Loucy (cell line): ENCODE results near the gene AHI1.

Experiments used
- H2AFZ ChIP-seq: fragments of 200-600 bp; sonication (generic); 2 replicates; pipeline ENCODE4 v1.6.0; 2016; ENCODE audit warnings: antibody characterized with exemption, mild to moderate bottlenecking, low read length, moderate library complexity
- H3F3A ChIP-seq: fragments of 200-600 bp; 2 replicates; pipeline ENCODE4 v1.6.0; 2016; ENCODE audit warnings: antibody characterized with exemption, low read depth, mild to moderate bottlenecking
- H3K27me3 ChIP-seq: fragments of 200-600 bp; sonication (generic); 2 replicates; pipeline ENCODE4 v1.6.1; 2014; ENCODE audit warnings: low read length, mild to moderate bottlenecking; ENCODE audit not compliant: insufficient read depth, poor library complexity, severe bottlenecking
- H3K36me3 ChIP-seq: fragments of 200-600 bp; sonication (generic); 2 replicates; pipeline ENCODE4 v1.6.1; 2016; ENCODE audit warnings: low read length; ENCODE audit not compliant: insufficient read depth
- H3K4me1 ChIP-seq: fragments of 200-600 bp; sonication (generic); 2 replicates; pipeline ENCODE4 v1.5.1; 2014; ENCODE audit warnings: low read length, mild to moderate bottlenecking; ENCODE audit not compliant: insufficient read depth, poor library complexity, severe bottlenecking
- H3K4me2 ChIP-seq: fragments of 200-600 bp; sonication (generic); 2 replicates; pipeline ENCODE4 v1.6.0; 2014; ENCODE audit warnings: antibody characterized with exemption, low read length, low read depth, mild to moderate bottlenecking; ENCODE audit not compliant: poor library complexity, severe bottlenecking
- H3K4me3 ChIP-seq: fragments of 200-600 bp; sonication (generic); 2 replicates; pipeline ENCODE4 v1.5.1; 2014; ENCODE audit warnings: low read length, mild to moderate bottlenecking, mixed read lengths; ENCODE audit not compliant: poor library complexity, severe bottlenecking
- H3K79me2 ChIP-seq: fragments of 200-600 bp; sonication (generic); 2 replicates; pipeline ENCODE4 v1.6.1; 2014; ENCODE audit warnings: low read length; ENCODE audit not compliant: insufficient read depth
- H3K9ac ChIP-seq: fragments of 200-600 bp; sonication (generic); 2 replicates; pipeline ENCODE4 v1.6.0; 2014; ENCODE audit warnings: mild to moderate bottlenecking, low read depth, low read length, moderate library complexity; ENCODE audit not compliant: poor library complexity, severe bottlenecking
- H3K9me2 ChIP-seq: fragments of 200-600 bp; sonication (generic); replicated peaks from 2 replicates; pipeline ENCODE4 v1.6.1; 2016; ENCODE audit warnings: low read depth, low read length, mixed read lengths
- H3K9me3 ChIP-seq: fragments of 200-600 bp; sonication (generic); 2 replicates; pipeline ENCODE4 v1.6.1; 2014; ENCODE audit warnings: mild to moderate bottlenecking, antibody characterized with exemption, low read length, low read depth; ENCODE audit not compliant: insufficient read depth
- H4K20me1 ChIP-seq: fragments of 200-600 bp; sonication (generic); 2 replicates; pipeline ENCODE4 v1.6.0; 2014; ENCODE audit warnings: antibody characterized with exemption, low read length, mild to moderate bottlenecking; ENCODE audit not compliant: insufficient read depth, poor library complexity, severe bottlenecking
- CTCF ChIP-seq: fragments of 200-600 bp; sonication (generic); conservative IDR thresholded peaks from 2 replicates; pipeline ENCODE4 v1.5.1; 2014; ENCODE audit warnings: mild to moderate bottlenecking, antibody characterized with exemption, low read length
- EZH2phosphoT487 ChIP-seq: fragments of 200-600 bp; IDR thresholded peaks from 2 replicates; pipeline ENCODE4 v1.6.1; 2018; ENCODE audit warnings: antibody characterized with exemption, mild to moderate bottlenecking, moderate library complexity, borderline replicate concordance

Gene AHI1

GRCh38 chr6:135390458-135390857, 107.1 kb downstream of the AHI1 start:
- no peak overlapping the region for H3K4me3 ChIP-seq
- TF ChIP-seq CTCF (no peak), EZH2phosphoT487 (no peak)
- H3K4me1 ChIP-seq, result peaks cover 4% of the 10 kb centered on the region
- H3K9ac ChIP-seq, result no peak overlapping the region
- no peaks in the 10 kb centered on the region for H3K27me3 ChIP-seq
- H3K9me3 ChIP-seq, result no peaks in the 10 kb centered on the region
- H2AFZ ChIP-seq, result no peak overlapping the region
- no peaks in the 10 kb centered on the region for H3K79me2 ChIP-seq
- no peaks in the 10 kb centered on the region for H3K36me3 ChIP-seq
- H3K9me2 ChIP-seq, result no peaks in the 10 kb centered on the region
- H3F3A ChIP-seq, result no peaks in the 10 kb centered on the region
- no peak overlapping the region for H3K4me2 ChIP-seq
- H4K20me1 ChIP-seq, result no peaks in the 10 kb centered on the region

- H3K79me2 ChIP-seq, result no peaks in the 10 kb centered on the region
- TF ChIP-seq CTCF (no peak), EZH2phosphoT487 (no peak)
- H2AFZ ChIP-seq, result 0 out of 2 replicates have a peak overlapping the region, but pooled peaks have one; percentile 45
- H3K9me2 ChIP-seq, result no peaks in the 10 kb centered on the region
- no peaks in the 10 kb centered on the region for H3K36me3 ChIP-seq
- no peaks in the 10 kb centered on the region for H3K27me3 ChIP-seq
- no peak overlapping the region for H3K4me3 ChIP-seq
- peaks cover 7% of the 10 kb centered on the region for H3K4me1 ChIP-seq
- no peaks in the 10 kb centered on the region for H4K20me1 ChIP-seq
- H3K9ac ChIP-seq, result no peak overlapping the region
- H3K4me2 ChIP-seq, result no peak overlapping the region
- H3F3A ChIP-seq, result 0 out of 2 replicates have a peak, but pooled peaks cover 2% of the 10 kb centered on the region
- no peaks in the 10 kb centered on the region for H3K9me3 ChIP-seq
Observed at GRCh38 chr6:135385299-135385698, 112.2 kb downstream of the AHI1 start.

- Histone ChIP-seq H3K36me3 (no peaks in the 10 kb centered on the region), H2AFZ (no peak overlapping the region), H3K79me2 (no peaks in the 10 kb centered on the region), H4K20me1 (no peaks in the 10 kb centered on the region), H3K4me3 (no peak overlapping the region), H3K9me2 (no peaks in the 10 kb centered on the region), H3F3A (0 out of 2 replicates have a peak, but pooled peaks cover 2% of the 10 kb centered on the region), H3K4me1 (peaks cover 7% of the 10 kb centered on the region), H3K9me3 (no peaks in the 10 kb centered on the region), H3K27me3 (no peaks in the 10 kb centered on the region), H3K4me2 (no peak overlapping the region), H3K9ac (no peak overlapping the region)
- TF ChIP-seq EZH2phosphoT487 (no peak), CTCF (peak; percentile 32; the same call in 1 of the 2 replicates)
Observed at GRCh38 chr6:135383766-135384165, 113.8 kb downstream of the AHI1 start.
